GM23338 (cell line): ENCODE measurements around the gene BET1.

ENCODE experiments used
- POLR2AphosphoS5 ChIP-seq: IDR thresholded peaks from 2 replicates; pipeline ENCODE4 v1.6.1; 2016; ENCODE audit warnings: antibody characterized with exemption, low read depth
- TF ChIP-seq, protein P1 (sequence below), 2 experiments: fragments of 200-600 bp in 1 of 2; sonication (generic) in 1 of 2; conservative IDR thresholded peaks; 2 replicates each; pipeline versions ENCODE4 v1.5.1 to v1.6.1; 2016 to 2017; ENCODE audit warnings: antibody characterized with exemption in 2 of 2, low read depth in 2 of 2, mild to moderate bottlenecking in 2 of 2, moderate library complexity in 1 of 2
- TF ChIP-seq, protein P2 (sequence below): IDR thresholded peaks from one replicate; pipeline ENCODE4 v1.6.1; 2018; ENCODE audit warnings: antibody characterized with exemption; ENCODE audit not compliant: unreplicated experiment

DNA sequence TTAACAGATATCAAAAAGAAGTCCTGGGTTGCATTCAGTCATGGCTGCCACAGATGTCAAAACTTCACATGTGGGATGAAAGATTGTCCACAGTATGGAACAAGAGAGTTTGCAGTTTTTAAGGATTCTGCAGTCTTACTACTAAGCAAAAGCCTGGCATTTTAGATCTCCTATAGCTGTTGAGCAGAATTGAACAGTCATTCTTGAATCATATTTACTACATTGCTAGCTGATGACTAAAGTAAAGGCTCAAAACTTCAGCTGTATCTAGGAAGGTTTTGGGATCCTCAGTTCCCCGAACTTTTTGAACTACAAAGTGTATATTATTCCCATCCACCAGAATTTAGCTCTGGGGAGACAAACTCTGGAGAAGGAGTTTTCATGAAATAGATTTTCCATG, 31.0 kb downstream of the BET1 start:
- TF ChIP-seq POLR2AphosphoS5: no peak
- TF ChIP-seq, protein P1, sequence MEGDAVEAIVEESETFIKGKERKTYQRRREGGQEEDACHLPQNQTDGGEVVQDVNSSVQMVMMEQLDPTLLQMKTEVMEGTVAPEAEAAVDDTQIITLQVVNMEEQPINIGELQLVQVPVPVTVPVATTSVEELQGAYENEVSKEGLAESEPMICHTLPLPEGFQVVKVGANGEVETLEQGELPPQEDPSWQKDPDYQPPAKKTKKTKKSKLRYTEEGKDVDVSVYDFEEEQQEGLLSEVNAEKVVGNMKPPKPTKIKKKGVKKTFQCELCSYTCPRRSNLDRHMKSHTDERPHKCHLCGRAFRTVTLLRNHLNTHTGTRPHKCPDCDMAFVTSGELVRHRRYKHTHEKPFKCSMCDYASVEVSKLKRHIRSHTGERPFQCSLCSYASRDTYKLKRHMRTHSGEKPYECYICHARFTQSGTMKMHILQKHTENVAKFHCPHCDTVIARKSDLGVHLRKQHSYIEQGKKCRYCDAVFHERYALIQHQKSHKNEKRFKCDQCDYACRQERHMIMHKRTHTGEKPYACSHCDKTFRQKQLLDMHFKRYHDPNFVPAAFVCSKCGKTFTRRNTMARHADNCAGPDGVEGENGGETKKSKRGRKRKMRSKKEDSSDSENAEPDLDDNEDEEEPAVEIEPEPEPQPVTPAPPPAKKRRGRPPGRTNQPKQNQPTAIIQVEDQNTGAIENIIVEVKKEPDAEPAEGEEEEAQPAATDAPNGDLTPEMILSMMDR (conservative IDR thresholded peaks at IDR 0.05; ENCODE audit: low read depth in 2 of 2): no peak
- TF ChIP-seq, protein P2, sequence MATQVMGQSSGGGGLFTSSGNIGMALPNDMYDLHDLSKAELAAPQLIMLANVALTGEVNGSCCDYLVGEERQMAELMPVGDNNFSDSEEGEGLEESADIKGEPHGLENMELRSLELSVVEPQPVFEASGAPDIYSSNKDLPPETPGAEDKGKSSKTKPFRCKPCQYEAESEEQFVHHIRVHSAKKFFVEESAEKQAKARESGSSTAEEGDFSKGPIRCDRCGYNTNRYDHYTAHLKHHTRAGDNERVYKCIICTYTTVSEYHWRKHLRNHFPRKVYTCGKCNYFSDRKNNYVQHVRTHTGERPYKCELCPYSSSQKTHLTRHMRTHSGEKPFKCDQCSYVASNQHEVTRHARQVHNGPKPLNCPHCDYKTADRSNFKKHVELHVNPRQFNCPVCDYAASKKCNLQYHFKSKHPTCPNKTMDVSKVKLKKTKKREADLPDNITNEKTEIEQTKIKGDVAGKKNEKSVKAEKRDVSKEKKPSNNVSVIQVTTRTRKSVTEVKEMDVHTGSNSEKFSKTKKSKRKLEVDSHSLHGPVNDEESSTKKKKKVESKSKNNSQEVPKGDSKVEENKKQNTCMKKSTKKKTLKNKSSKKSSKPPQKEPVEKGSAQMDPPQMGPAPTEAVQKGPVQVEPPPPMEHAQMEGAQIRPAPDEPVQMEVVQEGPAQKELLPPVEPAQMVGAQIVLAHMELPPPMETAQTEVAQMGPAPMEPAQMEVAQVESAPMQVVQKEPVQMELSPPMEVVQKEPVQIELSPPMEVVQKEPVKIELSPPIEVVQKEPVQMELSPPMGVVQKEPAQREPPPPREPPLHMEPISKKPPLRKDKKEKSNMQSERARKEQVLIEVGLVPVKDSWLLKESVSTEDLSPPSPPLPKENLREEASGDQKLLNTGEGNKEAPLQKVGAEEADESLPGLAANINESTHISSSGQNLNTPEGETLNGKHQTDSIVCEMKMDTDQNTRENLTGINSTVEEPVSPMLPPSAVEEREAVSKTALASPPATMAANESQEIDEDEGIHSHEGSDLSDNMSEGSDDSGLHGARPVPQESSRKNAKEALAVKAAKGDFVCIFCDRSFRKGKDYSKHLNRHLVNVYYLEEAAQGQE: no peak
